GM23248 (cell line): ENCODE data around the gene AP2S1.

ENCODE experiments used
- EZH2 ChIP-seq: fragments of 200-600 bp; sonication (generic); IDR thresholded peaks from 2 replicates; pipeline ENCODE4 v1.6.1; 2018; ENCODE audit warnings: antibody characterized with exemption, mild to moderate bottlenecking; ENCODE audit not compliant: insufficient read depth, poor library complexity, severe bottlenecking
- EZH2phosphoT487 ChIP-seq: fragments of 200-600 bp; sonication (generic); IDR thresholded peaks from 2 replicates; pipeline ENCODE4 v1.6.1; 2018; ENCODE audit warnings: antibody characterized with exemption, moderate library complexity, mild to moderate bottlenecking, low read depth; ENCODE audit not compliant: insufficient read depth

DNA sequence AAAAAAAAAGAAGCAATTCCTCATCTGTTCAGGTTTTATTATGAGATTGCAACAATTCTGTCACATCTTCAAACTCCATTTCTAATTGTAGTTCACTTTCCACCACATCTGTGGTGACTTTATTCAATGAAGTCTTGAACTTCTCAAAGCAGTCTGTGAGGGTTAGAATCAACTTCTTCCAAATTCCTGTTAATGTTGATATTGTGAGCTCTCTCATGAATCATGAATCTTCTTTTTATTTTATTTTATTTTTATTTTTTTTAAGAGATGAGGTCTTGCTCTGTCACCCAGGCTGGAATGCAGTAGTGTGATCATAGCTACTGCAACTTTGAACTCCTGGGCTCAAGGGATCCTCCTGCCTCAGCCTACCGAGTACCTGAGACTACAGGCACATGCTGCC lies 29.8 kb upstream of the AP2S1 start:
- no peak for TF ChIP-seq EZH2
- TF ChIP-seq EZH2phosphoT487, result no peak
